Measurements from ENCODE around the gene DRGX. TPM values are rescaled to one million over a fixed set of nuclear protein-coding genes. Genes with fewer than 3 reads are reported as not detected.

Gene DRGX
- total and polyA plus RNA-seq, 2 donors (not counting 1 experiment from before 2014, with no cell fraction given): not detected

DNA sequence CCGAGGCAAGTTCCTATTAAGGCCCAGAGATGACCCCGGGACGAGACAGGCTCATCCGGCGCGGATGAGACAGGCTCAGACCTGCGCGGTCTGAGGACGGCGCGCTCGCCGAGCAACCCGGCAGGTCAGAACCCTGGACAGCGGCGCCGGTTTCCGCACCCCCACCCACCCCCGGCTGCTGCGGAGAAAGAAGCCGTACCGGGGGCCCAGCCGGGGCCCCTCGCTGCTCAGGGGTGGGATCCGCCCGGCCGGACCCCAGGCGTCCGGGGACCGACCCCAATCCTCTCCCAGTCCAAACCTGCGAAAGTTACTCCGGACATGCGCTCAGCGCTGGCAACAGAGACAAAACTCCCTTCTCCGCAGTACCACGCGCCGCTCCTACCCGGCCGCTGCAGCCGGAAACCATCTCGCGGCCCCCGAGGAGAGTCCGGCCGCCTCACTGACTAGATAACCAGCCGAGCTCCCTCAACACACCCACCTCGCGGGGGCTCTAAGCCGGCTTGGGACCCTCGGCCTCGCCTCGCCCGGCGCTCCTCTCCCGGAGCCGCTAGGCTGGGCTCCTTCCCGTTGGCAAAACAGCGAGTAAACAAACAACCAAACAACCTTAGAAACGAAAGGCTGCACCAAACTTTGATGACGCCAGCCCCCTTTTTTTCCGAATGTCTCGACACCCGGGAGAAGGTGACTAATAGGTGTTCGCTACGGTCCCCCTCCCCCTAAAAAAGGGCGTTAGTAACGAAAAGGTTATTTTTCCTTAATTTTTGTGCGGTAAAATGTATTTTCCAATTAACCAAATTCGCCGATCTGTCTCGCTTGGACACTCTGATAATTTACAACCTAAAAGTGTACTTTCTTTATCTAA is 2.3 kb upstream of the DRGX start:
- H3K36me3 ChIP-seq (replicated peaks in 1 of 2; ENCODE audit: control extremely low read depth in 1 of 2, control insufficient read depth in 1 of 2, extremely low read depth in 1 of 2, insufficient read depth in 2 of 2, low read length in 1 of 2): no peaks in the 10 kb centered on the region
- peaks cover 66% of the 10 kb centered on the region for H3K27me3 Mint-ChIP-seq
- CTCF ChIA-PET: no interaction called here
- peak overlapping the region; percentile 55 for H3K4me2 ChIP-seq (replicated peaks; ENCODE audit: low read depth, low read length, poor library complexity, severe bottlenecking)
- no peaks in the 10 kb centered on the region for H3K9me3 Mint-ChIP-seq (ENCODE audit: insufficient read depth)
- peak overlapping the region; percentile 34 for H3K4me3 Mint-ChIP-seq
- peak overlapping the region; percentile 10 for H2AFZ ChIP-seq (ENCODE audit: insufficient read depth, low read depth, low read length, poor library complexity, severe bottlenecking)
- TF ChIP-seq EZH2 (IDR thresholded peaks at IDR 0.05; ENCODE audit: borderline replicate concordance, insufficient read depth, low read depth, low read length, poor library complexity, severe bottlenecking): no peak
- TF ChIP-seq, protein P1, sequence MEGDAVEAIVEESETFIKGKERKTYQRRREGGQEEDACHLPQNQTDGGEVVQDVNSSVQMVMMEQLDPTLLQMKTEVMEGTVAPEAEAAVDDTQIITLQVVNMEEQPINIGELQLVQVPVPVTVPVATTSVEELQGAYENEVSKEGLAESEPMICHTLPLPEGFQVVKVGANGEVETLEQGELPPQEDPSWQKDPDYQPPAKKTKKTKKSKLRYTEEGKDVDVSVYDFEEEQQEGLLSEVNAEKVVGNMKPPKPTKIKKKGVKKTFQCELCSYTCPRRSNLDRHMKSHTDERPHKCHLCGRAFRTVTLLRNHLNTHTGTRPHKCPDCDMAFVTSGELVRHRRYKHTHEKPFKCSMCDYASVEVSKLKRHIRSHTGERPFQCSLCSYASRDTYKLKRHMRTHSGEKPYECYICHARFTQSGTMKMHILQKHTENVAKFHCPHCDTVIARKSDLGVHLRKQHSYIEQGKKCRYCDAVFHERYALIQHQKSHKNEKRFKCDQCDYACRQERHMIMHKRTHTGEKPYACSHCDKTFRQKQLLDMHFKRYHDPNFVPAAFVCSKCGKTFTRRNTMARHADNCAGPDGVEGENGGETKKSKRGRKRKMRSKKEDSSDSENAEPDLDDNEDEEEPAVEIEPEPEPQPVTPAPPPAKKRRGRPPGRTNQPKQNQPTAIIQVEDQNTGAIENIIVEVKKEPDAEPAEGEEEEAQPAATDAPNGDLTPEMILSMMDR (IDR thresholded peaks at IDR 0.05): no peak
- peak overlapping the region; percentile 8 for H3K27ac Mint-ChIP-seq
- H3K4me1 ChIP-seq (ENCODE audit: control insufficient read depth in 2 of 2, insufficient read depth in 2 of 2, low read length in 2 of 2): peaks cover 23 to 34% of the 10 kb centered on the region in 2 donors
- peak overlapping the region in 1 of 5 experiments; percentile 6 for H3K4me3 ChIP-seq (ENCODE audit: control extremely low read depth in 1 of 5, extremely low read depth in 1 of 5, insufficient read depth in 1 of 5, low read depth in 2 of 5, low read length in 4 of 5)
- DNase-seq: peak; percentile 67
- peaks cover 19% of the 10 kb centered on the region for H3K4me1 Mint-ChIP-seq
- no peak overlapping the region for H3K9ac ChIP-seq (ENCODE audit: low read length)
- no peaks in the 10 kb centered on the region for H3K79me2 ChIP-seq (ENCODE audit: control insufficient read depth, insufficient read depth, low read length)
- H4K20me1 ChIP-seq (ENCODE audit: control insufficient read depth, insufficient read depth, low read length, poor library complexity, severe bottlenecking): no peaks in the 10 kb centered on the region
- no peak overlapping the region for H3K27ac ChIP-seq (ENCODE audit: low read length in 2 of 2)
- intact Hi-C loops (cut with micrococcal nuclease): no loop called here
- peaks cover 0 to 37% (median 0%) of the 10 kb centered on the region in 3 donors for H3K9me3 ChIP-seq (ENCODE audit: control extremely low read depth in 1 of 3, control insufficient read depth in 2 of 3, insufficient read depth in 1 of 3, low read length in 2 of 3)
- POLR2A ChIA-PET: no interaction called here
- H3K27me3 ChIP-seq (replicated peaks in 1 of 4; ENCODE audit: control extremely low read depth in 1 of 4, control insufficient read depth in 3 of 4, insufficient read depth in 4 of 4, low read length in 3 of 4): peaks cover 0 to 65% (median 42%) of the 10 kb centered on the region in 4 experiments
- 4% methylated on average over 63 of the region's 72 CpGs for WGBS (ENCODE audit: insufficient coverage)
- peak; percentile 74 for ATAC-seq (ENCODE audit: low read depth)

All from B cell (primary cell).